Neutrophil (primary cell): ENCODE measurements around the gene LHX1.

ENCODE experiments used
- H3K27ac ChIP-seq: fragments of 200-600 bp; sonication (generic); 2 replicates; pipeline ENCODE4 v1.5.1; 2016; ENCODE audit warnings: mild to moderate bottlenecking, moderate library complexity
- H3K27me3 ChIP-seq: fragments of 200-600 bp; sonication (generic); 2 replicates; pipeline ENCODE4 v1.6.0; 2016; ENCODE audit warnings: mild to moderate bottlenecking
- H3K36me3 ChIP-seq: fragments of 200-600 bp; sonication (generic); 2 replicates; pipeline ENCODE4 v1.5.1; 2017
- H3K4me1 ChIP-seq, 2 experiments: fragments of 200-600 bp in 1 of 2; sonication (generic) in 1 of 2; 1 replicate in 1 of 2; 2 replicates in 1 of 2; pipeline versions ENCODE4 v1.5.1 to v1.6.1; 2013 to 2016; ENCODE audit warnings: low read depth in 1 of 2, low read length in 1 of 2, mild to moderate bottlenecking in 1 of 2, moderate library complexity in 1 of 2; ENCODE audit not compliant: control insufficient read depth in 1 of 2, insufficient read depth in 1 of 2
- H3K4me3 ChIP-seq, 2 experiments: fragments of 200-600 bp in 1 of 2; sonication (generic) in 1 of 2; 1 replicate in 1 of 2; 2 replicates in 1 of 2; pipeline ENCODE4 v1.5.1; 2013 to 2016; ENCODE audit warnings: low read depth in 1 of 2, low read length in 1 of 2, mild to moderate bottlenecking in 1 of 2, moderate library complexity in 1 of 2
- H3K9me3 ChIP-seq: fragments of 200-600 bp; sonication (generic); 2 replicates; pipeline ENCODE4 v1.5.1; 2016
- TF ChIP-seq, protein P1 (sequence below): fragments of 200-600 bp; sonication (generic); IDR thresholded peaks from 2 replicates; pipeline ENCODE4 v1.5.1; 2016; ENCODE audit warnings: antibody characterized with exemption

The LHX1 gene

DNA sequence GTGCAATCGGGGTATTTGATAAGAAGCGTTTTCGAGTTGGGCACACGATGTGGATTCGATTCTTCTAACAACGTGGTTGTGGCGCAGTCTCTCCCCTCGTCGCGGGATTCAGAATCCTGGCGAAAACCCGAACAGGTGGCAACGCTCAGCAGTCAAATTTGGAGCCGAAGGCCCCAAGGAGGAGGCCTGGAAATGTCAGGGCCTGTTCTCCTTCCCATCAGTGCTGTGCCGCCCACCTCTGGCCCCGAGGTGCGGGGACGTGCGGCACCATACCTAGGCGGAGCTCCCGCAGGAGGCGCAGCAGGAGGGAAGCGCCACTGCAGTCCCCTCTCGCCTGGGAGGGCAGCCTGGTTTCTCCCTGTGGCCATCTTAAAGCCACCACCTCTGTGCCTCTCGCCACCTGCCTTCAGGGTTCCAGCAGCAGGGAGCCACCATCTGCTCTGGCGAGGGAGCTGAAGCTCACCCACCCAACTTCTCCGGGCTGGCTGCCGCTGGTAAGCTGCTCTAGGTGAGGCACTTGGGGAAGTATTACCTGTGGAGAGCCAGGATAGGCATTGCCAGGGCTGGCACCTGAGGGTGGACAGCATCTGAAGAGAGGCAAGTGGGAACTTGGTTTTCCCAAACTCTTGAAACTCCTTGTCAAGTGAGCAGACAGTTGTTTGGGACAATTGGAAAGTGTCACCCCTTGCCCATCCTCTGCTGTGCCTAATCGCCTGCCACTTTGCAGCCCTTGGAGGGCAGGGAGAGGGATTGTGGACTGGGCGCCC, 8.9 kb downstream of the LHX1 start:
- TF ChIP-seq, protein P1, sequence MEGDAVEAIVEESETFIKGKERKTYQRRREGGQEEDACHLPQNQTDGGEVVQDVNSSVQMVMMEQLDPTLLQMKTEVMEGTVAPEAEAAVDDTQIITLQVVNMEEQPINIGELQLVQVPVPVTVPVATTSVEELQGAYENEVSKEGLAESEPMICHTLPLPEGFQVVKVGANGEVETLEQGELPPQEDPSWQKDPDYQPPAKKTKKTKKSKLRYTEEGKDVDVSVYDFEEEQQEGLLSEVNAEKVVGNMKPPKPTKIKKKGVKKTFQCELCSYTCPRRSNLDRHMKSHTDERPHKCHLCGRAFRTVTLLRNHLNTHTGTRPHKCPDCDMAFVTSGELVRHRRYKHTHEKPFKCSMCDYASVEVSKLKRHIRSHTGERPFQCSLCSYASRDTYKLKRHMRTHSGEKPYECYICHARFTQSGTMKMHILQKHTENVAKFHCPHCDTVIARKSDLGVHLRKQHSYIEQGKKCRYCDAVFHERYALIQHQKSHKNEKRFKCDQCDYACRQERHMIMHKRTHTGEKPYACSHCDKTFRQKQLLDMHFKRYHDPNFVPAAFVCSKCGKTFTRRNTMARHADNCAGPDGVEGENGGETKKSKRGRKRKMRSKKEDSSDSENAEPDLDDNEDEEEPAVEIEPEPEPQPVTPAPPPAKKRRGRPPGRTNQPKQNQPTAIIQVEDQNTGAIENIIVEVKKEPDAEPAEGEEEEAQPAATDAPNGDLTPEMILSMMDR: no peak
- peaks cover 47 to 49% of the 10 kb centered on the region in 2 experiments for H3K4me1 ChIP-seq
- H3K27ac ChIP-seq: no peak overlapping the region
- no peaks in the 10 kb centered on the region for H3K9me3 ChIP-seq
- peaks cover 72% of the 10 kb centered on the region for H3K27me3 ChIP-seq
- H3K4me3 ChIP-seq: no peak overlapping the region
- H3K36me3 ChIP-seq: peaks cover 8% of the 10 kb centered on the region

GRCh38 chr17:36946726-36947091, 9.4 kb downstream of the LHX1 start:
- H3K27me3 ChIP-seq: peaks cover 66% of the 10 kb centered on the region
- peaks cover 12% of the 10 kb centered on the region for H3K36me3 ChIP-seq
- no peaks in the 10 kb centered on the region for H3K9me3 ChIP-seq
- no peak overlapping the region for H3K4me3 ChIP-seq
- no peak overlapping the region for H3K27ac ChIP-seq
- TF ChIP-seq, protein P1: no peak
- H3K4me1 ChIP-seq: peaks cover 46 to 49% of the 10 kb centered on the region in 2 experiments

GRCh38 chr17:36947922-36948716, 10.8 kb downstream of the LHX1 start:
- peaks cover 52% of the 10 kb centered on the region for H3K27me3 ChIP-seq
- H3K9me3 ChIP-seq: no peaks in the 10 kb centered on the region
- H3K36me3 ChIP-seq: peaks cover 26% of the 10 kb centered on the region
- H3K4me1 ChIP-seq: peaks cover 32 to 34% of the 10 kb centered on the region in 2 experiments
- peak overlapping the region; percentile 90 for H3K27ac ChIP-seq
- peak overlapping the region; percentile 87 to 99 for H3K4me3 ChIP-seq
- TF ChIP-seq, protein P1: no peak

GRCh38 chr17:36948717-36949460, 11.6 kb downstream of the LHX1 start, which contains the start of gene AATF:
TSS of gene AATF (plus strand) at chr17:36948954. CDS start at chr17:36949126, 172 bp downstream.
- peak within 1 kb of the TSS; percentile 87 to 99 for H3K4me3 ChIP-seq
- H3K27ac ChIP-seq: peak within 1 kb of the TSS; percentile 90
- TF ChIP-seq, protein P1: peak; percentile 50
- peaks cover 24 to 27% of the 10 kb centered on the region in 2 experiments for H3K4me1 ChIP-seq
- H3K36me3 ChIP-seq: peaks cover 34% of the 10 kb centered on the region
- H3K27me3 ChIP-seq: peaks cover 44% of the 10 kb centered on the region
- no peaks in the 10 kb centered on the region for H3K9me3 ChIP-seq

- TF ChIP-seq, protein P1: no peak
- no peaks in the 10 kb centered on the region for H3K9me3 ChIP-seq
- H3K27ac ChIP-seq: peak overlapping the region; percentile 90
- H3K4me3 ChIP-seq: peak overlapping the region; percentile 87 to 99
- H3K4me1 ChIP-seq: peaks cover 21 to 24% of the 10 kb centered on the region in 2 experiments
- H3K36me3 ChIP-seq: peaks cover 40% of the 10 kb centered on the region
- peaks cover 38% of the 10 kb centered on the region for H3K27me3 ChIP-seq
Measured at GRCh38 chr17:36949461-36949927, 12.2 kb downstream of the LHX1 start.
